ENCODE results near the gene SHLD2.
"Not testable (repeated sequence)": the region's sequence is repeated elsewhere in the genome, so short reads cannot be mapped to it uniquely, and the experiment has no call there.

- not testable (repeated sequence) for TF ChIP-seq ARNT (IDR thresholded peaks at IDR 0.05); SP1 (IDR thresholded peaks at IDR 0.05); LEF1 (IDR thresholded peaks at IDR 0.05; ENCODE audit: borderline replicate concordance); FOXA1 (IDR thresholded peaks at IDR 0.05)
Observed at GRCh38 chr10:87080621-87081020, 14.4 kb upstream of the SHLD2 start.

Measured in HEK293T (cell line).